ENCODE data around the gene PPAT. TPM values are rescaled to one million over a fixed set of nuclear protein-coding genes. Genes with fewer than 3 reads are reported as not detected.

PPAT gene
- total and polyA plus RNA-seq, 7 experiments from 2014 or later = 7.7 to 30.7 (median 15.3) TPM

- no peak overlapping the region for H3K4me3 ChIP-seq (ENCODE audit: low read length)
- no peaks in the 10 kb centered on the region for H3K9me3 ChIP-seq (ENCODE audit: control insufficient read depth in 2 of 3, low read length in 3 of 3)
- no peaks in the 10 kb centered on the region for H3K9me3 Mint-ChIP-seq
- peaks cover 7 to 37% (median 23%) of the 10 kb centered on the region in 5 donors for H3K36me3 Mint-ChIP-seq
- H3K4me1 Mint-ChIP-seq = peaks cover 0 to 19% (median 7%) of the 10 kb centered on the region in 7 donors
- no peak overlapping the region for H3K27ac ChIP-seq (ENCODE audit: low read depth, low read length)
- H3K27me3 Mint-ChIP-seq = no peaks in the 10 kb centered on the region
- ChIA-PET CTCF (no interaction called here), POLR2A (interaction anchor here (0.6 kb wide), 1 partner anchor 103 kb away, joined by 4 read pairs; no protein-coding TSS in a partner anchor)
- DNase-seq (no peak), ATAC-seq (no peak)
- H3K4me1 ChIP-seq (ENCODE audit: control insufficient read depth in 2 of 2, insufficient read depth in 2 of 2, low read length in 2 of 2) = no peaks in the 10 kb centered on the region
- no peak overlapping the region for H3K27ac Mint-ChIP-seq
- H3K4me3 Mint-ChIP-seq = no peak overlapping the region
- peaks cover 0 to 9% (median 0%) of the 10 kb centered on the region in 3 experiments for H3K36me3 ChIP-seq (ENCODE audit: control insufficient read depth in 2 of 3, insufficient read depth in 3 of 3, low read length in 3 of 3)
- intact Hi-C loops (cut with micrococcal nuclease) = no loop called here
- H3K27me3 ChIP-seq (ENCODE audit: control insufficient read depth in 2 of 2, insufficient read depth in 2 of 2, low read length in 2 of 2) = no peaks in the 10 kb centered on the region
Observed at GRCh38 chr4:56345458-56345857, 90.0 kb downstream of the PPAT start.

Other genes starting within 250 kb of the PPAT start
- 10 to 100 TPM; 10.2 to 24.7 (median 15.8) TPM for gene AASDH, start 48.1 kb downstream of the PPAT start, total RNA-seq
- gene AASDH, start 48.1 kb downstream of the PPAT start, polyA plus RNA-seq = 10 to 100 TPM; 10.8 to 26.8 TPM
- gene PAICS, start 645 bp upstream of the PPAT start, total RNA-seq = 100 to 1,000 TPM in 1 of 5 experiments, 10 to 100 TPM in 4; 25.5 to 157 (median 26.8) TPM
- gene PAICS, start 645 bp upstream of the PPAT start, polyA plus RNA-seq = 10 to 100 TPM; 36.8 to 48.0 TPM
- gene SRP72, start 32.0 kb upstream of the PPAT start, total RNA-seq = 100 to 1,000 TPM in 4 of 5 experiments, 10 to 100 TPM in 1; 98.4 to 145 (median 109) TPM
- gene SRP72, start 32.0 kb upstream of the PPAT start, polyA plus RNA-seq = 100 to 1,000 TPM; 143 to 174 TPM
- gene ARL9, start 70.2 kb upstream of the PPAT start, total RNA-seq = under 1 TPM in 2 of 5 experiments, not detected in 3; 0.19 to 0.43 TPM
- gene ARL9, start 70.2 kb upstream of the PPAT start, polyA plus RNA-seq = not detected
- 10 to 100 TPM in 2 of 5 experiments, 1 to 10 TPM in 1, under 1 TPM in 2; 0.84 to 46.3 (median 5.5) TPM for gene HOPX, start 245.7 kb upstream of the PPAT start, total RNA-seq
- gene HOPX, start 245.7 kb upstream of the PPAT start, polyA plus RNA-seq = 1 to 10 TPM in 1 of 2 donors, under 1 TPM in 1; 0.64 to 6.2 TPM

Data from naive thymus-derived CD4-positive, alpha-beta T cell (primary cell).